Measurements from ENCODE around the gene ATP9B. TPM values are rescaled to one million over a fixed set of nuclear protein-coding genes. Genes with fewer than 3 reads are reported as not detected.

ATP9B gene
- total and polyA plus RNA-seq, 10 of the 15 experiments (the other 5 are each of a cell fraction or from before 2014, with no cell fraction given), result 0.74 to 20.7 (median 12.9) TPM

- no peak overlapping the region for H3K27ac ChIP-seq (ENCODE audit: control insufficient read depth, insufficient read depth)
- ATAC-seq (no peak), DNase-seq (ENCODE audit: low read depth, low spot score) (no peak), FAIRE-seq (no peak)
- intact Hi-C loops (cut with micrococcal nuclease; ENCODE audit: unreplicated experiment), result no loop called here
- POLR2A ChIA-PET, result no interaction called here
- H3K4me3 ChIP-seq, result no peak overlapping the region
- RAD21 ChIA-PET (ENCODE audit: unreplicated experiment), result no interaction called here
- peaks cover 15% of the 10 kb centered on the region for H3K4me1 ChIP-seq (ENCODE audit: control insufficient read depth, insufficient read depth, low read length)
- SMC1A ChIA-PET (ENCODE audit: uncharacterized antibody, unreplicated experiment), result no interaction called here
- no peaks in the 10 kb centered on the region for H3K79me2 ChIP-seq (ENCODE audit: control insufficient read depth, insufficient read depth, low read length)
- no TSS peak for BruUV-seq (replicated peaks)
- CTCF ChIA-PET, result no interaction called here
- TF ChIP-seq, protein P1, sequence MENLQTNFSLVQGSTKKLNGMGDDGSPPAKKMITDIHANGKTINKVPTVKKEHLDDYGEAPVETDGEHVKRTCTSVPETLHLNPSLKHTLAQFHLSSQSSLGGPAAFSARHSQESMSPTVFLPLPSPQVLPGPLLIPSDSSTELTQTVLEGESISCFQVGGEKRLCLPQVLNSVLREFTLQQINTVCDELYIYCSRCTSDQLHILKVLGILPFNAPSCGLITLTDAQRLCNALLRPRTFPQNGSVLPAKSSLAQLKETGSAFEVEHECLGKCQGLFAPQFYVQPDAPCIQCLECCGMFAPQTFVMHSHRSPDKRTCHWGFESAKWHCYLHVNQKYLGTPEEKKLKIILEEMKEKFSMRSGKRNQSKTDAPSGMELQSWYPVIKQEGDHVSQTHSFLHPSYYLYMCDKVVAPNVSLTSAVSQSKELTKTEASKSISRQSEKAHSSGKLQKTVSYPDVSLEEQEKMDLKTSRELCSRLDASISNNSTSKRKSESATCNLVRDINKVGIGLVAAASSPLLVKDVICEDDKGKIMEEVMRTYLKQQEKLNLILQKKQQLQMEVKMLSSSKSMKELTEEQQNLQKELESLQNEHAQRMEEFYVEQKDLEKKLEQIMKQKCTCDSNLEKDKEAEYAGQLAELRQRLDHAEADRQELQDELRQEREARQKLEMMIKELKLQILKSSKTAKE (IDR thresholded peaks at IDR 0.05; ENCODE audit: low read depth, poor library complexity, severe bottlenecking), result no peak
- TF ChIP-seq, protein P2, sequence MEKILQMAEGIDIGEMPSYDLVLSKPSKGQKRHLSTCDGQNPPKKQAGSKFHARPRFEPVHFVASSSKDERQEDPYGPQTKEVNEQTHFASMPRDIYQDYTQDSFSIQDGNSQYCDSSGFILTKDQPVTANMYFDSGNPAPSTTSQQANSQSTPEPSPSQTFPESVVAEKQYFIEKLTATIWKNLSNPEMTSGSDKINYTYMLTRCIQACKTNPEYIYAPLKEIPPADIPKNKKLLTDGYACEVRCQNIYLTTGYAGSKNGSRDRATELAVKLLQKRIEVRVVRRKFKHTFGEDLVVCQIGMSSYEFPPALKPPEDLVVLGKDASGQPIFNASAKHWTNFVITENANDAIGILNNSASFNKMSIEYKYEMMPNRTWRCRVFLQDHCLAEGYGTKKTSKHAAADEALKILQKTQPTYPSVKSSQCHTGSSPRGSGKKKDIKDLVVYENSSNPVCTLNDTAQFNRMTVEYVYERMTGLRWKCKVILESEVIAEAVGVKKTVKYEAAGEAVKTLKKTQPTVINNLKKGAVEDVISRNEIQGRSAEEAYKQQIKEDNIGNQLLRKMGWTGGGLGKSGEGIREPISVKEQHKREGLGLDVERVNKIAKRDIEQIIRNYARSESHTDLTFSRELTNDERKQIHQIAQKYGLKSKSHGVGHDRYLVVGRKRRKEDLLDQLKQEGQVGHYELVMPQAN (conservative IDR thresholded peaks at IDR 0.05), result no peak
- TF ChIP-seq MTA2 (IDR thresholded peaks at IDR 0.05; ENCODE audit: low read depth) (no peak), ZZZ3 (IDR thresholded peaks at IDR 0.05; ENCODE audit: control insufficient read depth, insufficient read length, low read depth) (no peak), ATF2 (IDR thresholded peaks at IDR 0.05; ENCODE audit: low read length) (no peak)
- H4K20me1 ChIP-seq (ENCODE audit: control insufficient read depth, insufficient read depth), result no peaks in the 10 kb centered on the region
- no peak overlapping the region for H2AFZ ChIP-seq (ENCODE audit: control insufficient read depth, low read depth, low read length)
- no peak overlapping the region for H3K4me2 ChIP-seq (ENCODE audit: control insufficient read depth, insufficient read depth)
- H3K27me3 ChIP-seq (replicated peaks in 1 of 2; ENCODE audit: control insufficient read depth in 2 of 2, insufficient read depth in 2 of 2, low read length in 1 of 2), result no peaks in the 10 kb centered on the region
- no peaks in the 10 kb centered on the region; the same call in 2 of the 3 replicates for H3K9me3 ChIP-seq (replicated peaks; ENCODE audit: control insufficient read depth, insufficient read depth, low read length)
- WGBS (ENCODE audit: insufficient coverage, insufficient replicate concordance, low lambda C conversion rate, missing lambda C conversion rate), result 90% methylated on average over 8 of the region's 8 CpGs
- no peak overlapping the region for H3K9ac ChIP-seq (ENCODE audit: control insufficient read depth, insufficient read depth, low read length)
- H3K36me3 ChIP-seq (ENCODE audit: control insufficient read depth in 2 of 2, insufficient read depth in 2 of 2, low read length in 1 of 2), result peaks cover 0 to 2% of the 10 kb centered on the region in 2 experiments; a peak in 2 of 4 replicates
- in situ Hi-C loops (cut with MboI), result no loop called here
Observed at GRCh38 chr18:79272916-79273315, 203.7 kb downstream of the ATP9B start.
